NCI-H2227 treated with DMSO at 0.1 percent for 48 hours (cell line): ENCODE measurements around the gene MOB3B.

ENCODE experiments used
- DNase-seq: peaks from one replicate; lab custom pipeline; 2025; lab: John Stamatoyannopoulos, UW

Gene MOB3B

GRCh38 chr9:27278374-27278773 lies 251.2 kb downstream of the MOB3B start:
- DNase-seq, result no peak

- DNase-seq, result peak; percentile 19
Observed at GRCh38 chr9:27276193-27277030, 253.2 kb downstream of the MOB3B start.
